ENCODE results near the gene CMC4.

Gene CMC4

GRCh38 chrX:155086961-155087735, 16.2 kb upstream of the CMC4 start:
- H3K27ac ChIP-seq: no peak overlapping the region
- TF ChIP-seq CTCF (IDR thresholded peaks at IDR 0.05) (no peak), ZFX (IDR thresholded peaks at IDR 0.05; ENCODE audit: borderline replicate concordance) (no peak)

- no peak overlapping the region for H3K27ac ChIP-seq
- TF ChIP-seq ZFX (IDR thresholded peaks at IDR 0.05; ENCODE audit: borderline replicate concordance) (no peak), CTCF (IDR thresholded peaks at IDR 0.05) (peak; percentile 71)
These were observed 15.4 kb upstream of the CMC4 start for GRCh38 chrX:155086202-155086840.

- TF ChIP-seq ZFX (IDR thresholded peaks at IDR 0.05; ENCODE audit: borderline replicate concordance): no peak
- H3K27ac ChIP-seq: peak overlapping the region; percentile 70
These were observed 851 bp upstream of the CMC4 start for GRCh38 chrX:155071694-155072280.

- H3K27ac ChIP-seq: peak overlapping the region; percentile 55
- TF ChIP-seq ZFX (IDR thresholded peaks at IDR 0.05; ENCODE audit: borderline replicate concordance): no peak
- no peak for TF ChIP-seq CTCF (IDR thresholded peaks at IDR 0.05)
These were observed 317 bp downstream of the CMC4 start for GRCh38 chrX:155070663-155070974.

GRCh38 chrX:155070038-155070437, 898 bp downstream of the CMC4 start:
- TF ChIP-seq ZFX (IDR thresholded peaks at IDR 0.05; ENCODE audit: borderline replicate concordance) (no peak), CTCF (IDR thresholded peaks at IDR 0.05) (no peak)
- H3K27ac ChIP-seq: peak overlapping the region; percentile 55

GRCh38 chrX:155069414-155069813, 1.5 kb downstream of the CMC4 start:
- no peak overlapping the region for H3K27ac ChIP-seq
- TF ChIP-seq ZFX (IDR thresholded peaks at IDR 0.05; ENCODE audit: borderline replicate concordance): no peak
- no peak for TF ChIP-seq CTCF (IDR thresholded peaks at IDR 0.05)

- no peak overlapping the region for H3K27ac ChIP-seq
- TF ChIP-seq ZFX (IDR thresholded peaks at IDR 0.05; ENCODE audit: borderline replicate concordance) (no peak), CTCF (IDR thresholded peaks at IDR 0.05) (no peak)
These were observed 2.8 kb downstream of the CMC4 start for GRCh38 chrX:155068165-155068564.
